Activated CD8-positive, alpha-beta memory T cell treated with anti-CD3 and anti-CD28 coated beads, Interleukin-2, amount 50 U/mL, for 1 hour (primary cell): ENCODE data around the gene MYCBPAP.

ENCODE experiments used
- DNase-seq: peaks from one replicate; pipeline ENCODE4 v3.0.0-alpha.2; 2020; ENCODE audit errors: extremely low read depth

MYCBPAP gene

GRCh38 chr17:50487213-50488096, 20.8 kb upstream of the MYCBPAP start:
- DNase-seq = no peak

DNA sequence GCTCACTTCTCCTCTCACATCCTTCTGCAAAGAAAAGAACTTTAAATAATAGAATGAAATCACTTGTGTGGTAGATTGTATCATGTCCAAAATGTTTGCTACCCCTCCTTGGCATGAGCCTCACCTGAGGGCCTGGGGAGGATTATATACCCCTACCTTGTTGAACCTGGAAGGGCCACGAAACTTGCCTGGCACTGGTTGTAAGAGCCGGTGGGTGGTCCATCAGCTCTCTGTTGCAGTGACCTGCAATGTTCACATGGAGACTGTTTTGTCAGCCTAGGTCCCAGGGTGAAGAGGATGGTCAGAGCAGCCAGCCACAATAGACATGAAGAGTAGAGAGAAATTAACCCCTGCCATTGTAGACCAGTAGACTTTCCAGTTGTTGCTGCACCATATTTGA, 19.4 kb upstream of the MYCBPAP start:
- DNase-seq = no peak

- DNase-seq = no peak
Measured at GRCh38 chr17:50491505-50491904, 16.7 kb upstream of the MYCBPAP start.

GRCh38 chr17:50492214-50492613, 16.0 kb upstream of the MYCBPAP start:
- no peak for DNase-seq

- DNase-seq = no peak
Measured at GRCh38 chr17:50493744-50494143, 14.5 kb upstream of the MYCBPAP start.

- DNase-seq = no peak
Measured at GRCh38 chr17:50495217-50495823, 12.9 kb upstream of the MYCBPAP start.

- no peak for DNase-seq
Measured at GRCh38 chr17:50495918-50496317, 12.3 kb upstream of the MYCBPAP start.

DNA sequence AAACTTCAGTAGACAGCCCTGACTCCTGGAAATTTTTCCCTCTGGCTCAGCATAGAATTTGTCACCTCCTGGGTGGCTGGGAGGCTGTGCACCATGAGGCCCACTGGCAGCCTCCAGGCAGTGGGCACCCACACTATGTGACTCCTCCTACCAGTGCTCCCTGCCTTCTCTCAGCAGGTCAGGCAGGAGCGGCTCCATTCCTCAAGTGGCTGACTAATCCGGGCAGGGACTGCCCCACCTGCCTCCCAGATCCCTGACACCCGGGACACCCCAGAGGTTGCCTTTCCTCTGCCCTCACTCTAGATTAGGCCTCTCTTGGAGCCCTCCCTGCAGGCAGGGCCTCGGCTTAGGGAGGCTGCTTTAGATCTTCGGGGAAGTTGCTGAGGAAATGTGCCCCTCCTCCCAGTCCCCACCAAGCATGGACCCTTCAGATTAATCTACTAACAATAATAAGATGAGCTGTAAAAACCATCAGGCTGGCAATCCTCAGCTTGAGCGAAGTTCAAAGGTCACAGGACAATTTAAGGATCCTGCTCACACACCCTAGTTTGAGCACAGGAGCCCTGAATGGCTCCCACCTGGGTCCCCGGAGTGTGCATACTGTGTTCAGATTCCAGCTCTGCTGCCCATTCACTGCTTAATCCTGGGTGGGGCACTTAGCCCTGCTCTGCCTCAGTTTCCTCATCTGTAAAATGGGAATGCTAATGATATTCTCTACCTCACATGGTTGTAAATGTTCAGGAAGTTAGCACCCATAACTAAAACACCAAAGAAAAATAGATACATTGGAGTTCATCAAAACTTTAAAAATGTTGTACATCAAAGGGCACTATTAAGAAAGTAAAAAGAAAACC, 10.0 kb upstream of the MYCBPAP start:
- DNase-seq = no peak

DNA sequence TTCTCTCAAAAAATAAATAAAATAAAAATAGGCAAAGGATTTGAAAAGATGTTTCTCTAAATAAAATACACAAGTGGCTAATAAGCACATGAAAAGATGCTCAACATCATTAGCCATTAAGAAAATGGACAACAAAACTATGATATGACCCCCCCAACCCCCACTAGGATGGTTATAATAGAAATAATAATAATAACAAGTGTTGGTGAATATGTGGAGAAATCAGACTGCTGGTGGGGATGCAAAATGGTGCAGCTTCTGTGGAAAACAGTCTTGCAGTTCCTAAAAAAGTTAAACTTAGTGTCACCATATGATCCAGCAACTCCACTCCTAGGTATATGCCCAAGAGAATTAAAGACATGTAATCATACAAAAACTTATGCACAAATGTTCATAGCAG, 9.0 kb upstream of the MYCBPAP start:
- DNase-seq = no peak

- DNase-seq = no peak
Measured at GRCh38 chr17:50499721-50500120, 8.5 kb upstream of the MYCBPAP start.

DNA sequence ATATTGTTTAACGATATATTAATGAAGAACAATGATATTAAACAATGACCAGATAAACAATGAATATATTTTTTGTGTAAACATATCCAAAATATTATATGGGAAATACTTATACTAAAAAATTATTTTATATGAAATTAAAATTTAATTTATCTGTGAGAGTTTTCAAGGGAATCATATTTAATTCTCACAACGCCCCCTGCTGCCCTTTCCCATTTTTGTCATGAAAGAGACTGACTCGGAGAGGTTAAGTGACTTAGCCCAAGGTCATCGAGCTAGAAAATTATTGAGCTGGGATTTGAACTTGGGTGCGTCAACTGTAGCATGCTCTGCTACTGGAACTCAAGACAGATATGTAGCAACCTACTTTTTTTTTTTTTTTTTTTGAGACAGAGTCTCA, 7.2 kb upstream of the MYCBPAP start:
- DNase-seq = no peak

GRCh38 chr17:50502301-50502990, 5.8 kb upstream of the MYCBPAP start:
- no peak for DNase-seq

- no peak for DNase-seq
Measured at GRCh38 chr17:50505591-50506130, 2.6 kb upstream of the MYCBPAP start.

- no peak for DNase-seq
Measured at GRCh38 chr17:50506298-50506697, 1.9 kb upstream of the MYCBPAP start.

GRCh38 chr17:50508573-50509460, 578 bp downstream of the MYCBPAP start:
- DNase-seq = no peak

DNA sequence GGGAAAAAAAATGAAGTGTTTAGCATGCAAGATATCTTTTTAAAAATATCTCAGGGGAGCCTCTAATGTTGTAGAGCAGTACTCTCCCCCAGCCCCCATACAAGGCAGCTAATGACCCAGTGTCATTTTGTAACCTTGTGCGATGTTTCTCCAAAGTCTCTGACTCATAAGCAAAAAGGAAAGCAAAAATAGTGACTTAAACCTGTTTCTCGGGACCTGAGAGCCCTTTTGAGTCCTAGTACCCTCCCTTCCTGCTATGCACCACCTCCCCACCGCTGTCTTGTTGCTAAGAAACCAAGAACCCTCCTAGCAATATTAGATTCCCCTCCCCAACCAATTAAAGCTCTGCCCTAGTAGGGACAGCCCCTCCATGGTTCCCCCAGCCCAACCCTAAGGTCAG, 2.8 kb downstream of the MYCBPAP start:
- DNase-seq = no peak

DNA sequence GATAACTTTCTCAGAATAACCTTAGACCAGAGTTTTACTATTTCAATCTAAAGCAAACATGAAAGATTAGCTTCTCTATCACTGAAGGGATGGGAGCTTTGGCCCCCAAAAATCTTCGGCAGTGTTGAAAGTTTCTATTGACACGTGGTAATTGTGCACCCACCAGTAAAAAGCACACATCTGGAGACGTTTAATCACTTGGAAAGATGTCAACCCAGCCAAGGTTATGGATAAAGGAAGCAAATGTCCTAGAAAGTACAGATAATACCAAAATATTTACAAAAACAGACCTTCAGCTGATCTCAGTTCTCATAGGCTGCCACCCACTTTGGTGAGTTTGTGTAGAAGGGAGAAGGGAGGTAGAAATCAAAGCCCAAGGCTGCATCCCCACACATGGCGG, 5.3 kb downstream of the MYCBPAP start:
- no peak for DNase-seq

DNA sequence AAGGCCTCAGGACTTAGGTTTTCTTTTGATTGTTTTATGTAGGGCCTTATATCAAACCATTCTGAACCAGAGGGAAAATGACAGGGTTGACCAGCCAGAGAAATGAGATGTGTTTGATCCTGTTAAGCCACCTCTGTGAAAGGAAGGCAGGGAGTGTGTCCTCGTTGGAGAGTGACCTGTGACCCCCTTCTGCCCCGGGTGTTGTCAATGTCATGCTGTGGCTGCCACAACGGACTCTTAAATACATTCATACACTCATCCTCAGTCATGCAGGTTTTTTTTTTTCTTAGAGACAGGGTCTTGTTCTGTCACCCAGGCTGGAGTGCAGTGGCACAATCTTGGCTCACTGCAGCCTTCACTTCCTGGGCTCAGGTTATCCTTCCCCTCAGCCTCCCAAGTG, 6.1 kb downstream of the MYCBPAP start:
- no peak for DNase-seq

DNA sequence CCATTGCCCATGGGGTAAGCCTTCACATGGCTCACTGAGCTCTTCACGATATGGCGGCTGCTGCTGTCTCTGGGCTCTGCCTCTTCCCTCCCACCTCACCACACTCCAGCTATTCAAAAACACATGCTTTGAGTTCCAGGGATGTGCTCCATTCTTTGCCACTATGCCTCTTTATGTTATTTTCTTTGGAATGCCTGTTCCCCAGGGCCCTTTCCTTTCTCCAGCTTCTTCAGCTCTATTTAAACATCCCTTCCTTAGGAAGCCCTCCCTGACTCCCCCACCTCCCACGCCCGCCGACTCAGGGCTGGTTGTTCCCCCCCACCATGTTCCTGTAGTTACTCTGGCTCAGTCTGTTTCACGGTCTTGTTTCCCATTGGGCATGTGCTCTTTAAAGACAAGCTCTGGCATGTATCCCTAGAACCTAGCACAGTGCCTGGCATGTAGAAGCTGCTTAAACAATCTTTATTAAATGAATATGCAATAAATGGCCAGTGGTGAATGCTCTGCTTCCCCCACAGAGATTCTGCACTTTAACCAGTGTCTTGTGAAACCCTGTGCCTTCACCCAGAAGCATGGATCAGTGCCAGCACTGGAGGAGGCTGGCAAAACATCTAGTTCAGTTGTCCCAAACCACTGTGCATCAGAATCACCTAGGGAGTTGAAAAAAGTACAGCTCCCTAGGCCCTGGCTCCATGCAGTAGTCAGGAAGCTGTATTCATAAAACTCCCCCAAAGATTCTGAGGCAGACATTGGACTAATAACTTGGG, 6.9 kb downstream of the MYCBPAP start:
- DNase-seq = no peak

DNA sequence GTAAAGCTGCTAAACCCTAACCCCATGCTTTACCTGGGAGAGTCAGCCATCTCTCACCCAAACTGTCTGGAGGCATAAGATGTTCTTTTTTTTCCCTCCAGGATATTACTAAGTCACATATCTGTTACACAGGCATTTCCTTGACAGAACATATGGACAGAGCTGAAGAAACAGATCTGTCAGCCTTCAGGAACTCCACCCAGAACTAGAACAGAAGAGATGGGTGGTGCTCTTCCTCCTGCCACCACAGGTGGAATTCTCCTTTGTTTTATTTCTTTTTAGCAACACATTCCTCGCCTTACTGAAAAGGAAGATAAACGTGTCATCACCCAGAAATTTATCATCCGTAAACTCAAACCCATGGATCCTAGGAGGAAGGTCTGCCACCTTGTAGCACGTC, 8.8 kb downstream of the MYCBPAP start:
- no peak for DNase-seq
